Panc1 (cell line): ENCODE data around the gene NADSYN1.

Experiments used
- POLR2AphosphoS5 ChIP-seq: IDR thresholded peaks from 2 replicates; pipeline ENCODE4 v1.6.1; 2012; ENCODE audit warnings: mild to moderate bottlenecking, low read depth, low read length, moderate library complexity
- SIN3A ChIP-seq: IDR thresholded peaks from 2 replicates; pipeline ENCODE4 v1.6.1; 2012; ENCODE audit warnings: low read depth, mild to moderate bottlenecking, low read length, moderate library complexity, borderline replicate concordance; ENCODE audit not compliant: insufficient read depth
- TF ChIP-seq, protein P1 (sequence below): fragments of 450-650 bp; IDR thresholded peaks from 2 replicates; pipeline ENCODE4 v1.5.1; 2017; ENCODE audit warnings: mild to moderate bottlenecking
- TF ChIP-seq, protein P2 (sequence below), 2 experiments: IDR thresholded peaks; 2 replicates each; pipeline ENCODE4 v1.6.1; 2011 to 2012; ENCODE audit warnings: low read depth in 2 of 2, control low read depth in 1 of 2, low read length in 1 of 2, mild to moderate bottlenecking in 1 of 2, moderate library complexity in 1 of 2; ENCODE audit not compliant: insufficient read depth in 1 of 2

DNA sequence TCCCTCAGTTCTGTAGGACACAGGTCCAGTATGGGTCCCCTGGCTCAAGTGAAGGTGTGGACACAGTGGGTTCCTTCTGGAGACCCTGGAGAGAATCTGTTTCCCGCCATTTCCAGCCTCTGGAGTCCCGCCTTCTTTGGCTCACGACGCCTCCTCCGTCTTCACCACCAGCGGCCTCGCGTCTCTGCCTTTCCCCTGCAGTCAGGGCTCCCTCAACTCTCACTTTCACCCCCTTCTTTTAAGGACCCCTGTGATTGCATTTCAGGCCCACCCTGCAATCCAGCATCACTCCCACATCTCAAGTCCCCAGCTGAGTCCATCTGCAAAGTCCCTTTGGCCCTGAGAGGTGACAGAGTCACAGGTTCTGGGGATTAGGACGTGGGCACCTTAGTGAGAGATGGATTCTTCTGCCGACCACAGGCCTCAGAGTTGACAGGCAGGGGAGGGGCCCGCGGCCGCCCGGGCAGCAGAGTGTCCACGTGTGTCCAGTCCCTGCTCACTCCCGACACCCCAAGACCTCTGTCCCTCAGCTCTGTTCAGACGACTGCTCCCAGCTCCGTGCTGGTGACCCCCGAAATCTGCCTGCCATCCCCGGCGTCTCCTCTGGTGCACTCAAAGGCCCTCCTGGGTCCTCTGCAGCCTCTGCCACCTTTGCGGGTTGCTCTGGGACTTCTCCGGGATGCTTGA is 37.2 kb downstream of the NADSYN1 start:
- TF ChIP-seq, protein P1, sequence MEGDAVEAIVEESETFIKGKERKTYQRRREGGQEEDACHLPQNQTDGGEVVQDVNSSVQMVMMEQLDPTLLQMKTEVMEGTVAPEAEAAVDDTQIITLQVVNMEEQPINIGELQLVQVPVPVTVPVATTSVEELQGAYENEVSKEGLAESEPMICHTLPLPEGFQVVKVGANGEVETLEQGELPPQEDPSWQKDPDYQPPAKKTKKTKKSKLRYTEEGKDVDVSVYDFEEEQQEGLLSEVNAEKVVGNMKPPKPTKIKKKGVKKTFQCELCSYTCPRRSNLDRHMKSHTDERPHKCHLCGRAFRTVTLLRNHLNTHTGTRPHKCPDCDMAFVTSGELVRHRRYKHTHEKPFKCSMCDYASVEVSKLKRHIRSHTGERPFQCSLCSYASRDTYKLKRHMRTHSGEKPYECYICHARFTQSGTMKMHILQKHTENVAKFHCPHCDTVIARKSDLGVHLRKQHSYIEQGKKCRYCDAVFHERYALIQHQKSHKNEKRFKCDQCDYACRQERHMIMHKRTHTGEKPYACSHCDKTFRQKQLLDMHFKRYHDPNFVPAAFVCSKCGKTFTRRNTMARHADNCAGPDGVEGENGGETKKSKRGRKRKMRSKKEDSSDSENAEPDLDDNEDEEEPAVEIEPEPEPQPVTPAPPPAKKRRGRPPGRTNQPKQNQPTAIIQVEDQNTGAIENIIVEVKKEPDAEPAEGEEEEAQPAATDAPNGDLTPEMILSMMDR, result no peak
- TF ChIP-seq POLR2AphosphoS5 (no peak), SIN3A (no peak)
- TF ChIP-seq, protein P2, sequence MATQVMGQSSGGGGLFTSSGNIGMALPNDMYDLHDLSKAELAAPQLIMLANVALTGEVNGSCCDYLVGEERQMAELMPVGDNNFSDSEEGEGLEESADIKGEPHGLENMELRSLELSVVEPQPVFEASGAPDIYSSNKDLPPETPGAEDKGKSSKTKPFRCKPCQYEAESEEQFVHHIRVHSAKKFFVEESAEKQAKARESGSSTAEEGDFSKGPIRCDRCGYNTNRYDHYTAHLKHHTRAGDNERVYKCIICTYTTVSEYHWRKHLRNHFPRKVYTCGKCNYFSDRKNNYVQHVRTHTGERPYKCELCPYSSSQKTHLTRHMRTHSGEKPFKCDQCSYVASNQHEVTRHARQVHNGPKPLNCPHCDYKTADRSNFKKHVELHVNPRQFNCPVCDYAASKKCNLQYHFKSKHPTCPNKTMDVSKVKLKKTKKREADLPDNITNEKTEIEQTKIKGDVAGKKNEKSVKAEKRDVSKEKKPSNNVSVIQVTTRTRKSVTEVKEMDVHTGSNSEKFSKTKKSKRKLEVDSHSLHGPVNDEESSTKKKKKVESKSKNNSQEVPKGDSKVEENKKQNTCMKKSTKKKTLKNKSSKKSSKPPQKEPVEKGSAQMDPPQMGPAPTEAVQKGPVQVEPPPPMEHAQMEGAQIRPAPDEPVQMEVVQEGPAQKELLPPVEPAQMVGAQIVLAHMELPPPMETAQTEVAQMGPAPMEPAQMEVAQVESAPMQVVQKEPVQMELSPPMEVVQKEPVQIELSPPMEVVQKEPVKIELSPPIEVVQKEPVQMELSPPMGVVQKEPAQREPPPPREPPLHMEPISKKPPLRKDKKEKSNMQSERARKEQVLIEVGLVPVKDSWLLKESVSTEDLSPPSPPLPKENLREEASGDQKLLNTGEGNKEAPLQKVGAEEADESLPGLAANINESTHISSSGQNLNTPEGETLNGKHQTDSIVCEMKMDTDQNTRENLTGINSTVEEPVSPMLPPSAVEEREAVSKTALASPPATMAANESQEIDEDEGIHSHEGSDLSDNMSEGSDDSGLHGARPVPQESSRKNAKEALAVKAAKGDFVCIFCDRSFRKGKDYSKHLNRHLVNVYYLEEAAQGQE (IDR thresholded peaks at IDR 0.05; ENCODE audit: insufficient read depth in 1 of 2, low read depth in 2 of 2, low read length in 1 of 2), result no peak
